Measurements from ENCODE around the gene CHRND. TPM values are rescaled to one million over a fixed set of nuclear protein-coding genes. Genes with fewer than 3 reads are reported as not detected.

The CHRND gene
- total and polyA plus RNA-seq, 12 donors, result 0.03 to 0.57 (median 0.17) TPM; not detected in 8

DNA sequence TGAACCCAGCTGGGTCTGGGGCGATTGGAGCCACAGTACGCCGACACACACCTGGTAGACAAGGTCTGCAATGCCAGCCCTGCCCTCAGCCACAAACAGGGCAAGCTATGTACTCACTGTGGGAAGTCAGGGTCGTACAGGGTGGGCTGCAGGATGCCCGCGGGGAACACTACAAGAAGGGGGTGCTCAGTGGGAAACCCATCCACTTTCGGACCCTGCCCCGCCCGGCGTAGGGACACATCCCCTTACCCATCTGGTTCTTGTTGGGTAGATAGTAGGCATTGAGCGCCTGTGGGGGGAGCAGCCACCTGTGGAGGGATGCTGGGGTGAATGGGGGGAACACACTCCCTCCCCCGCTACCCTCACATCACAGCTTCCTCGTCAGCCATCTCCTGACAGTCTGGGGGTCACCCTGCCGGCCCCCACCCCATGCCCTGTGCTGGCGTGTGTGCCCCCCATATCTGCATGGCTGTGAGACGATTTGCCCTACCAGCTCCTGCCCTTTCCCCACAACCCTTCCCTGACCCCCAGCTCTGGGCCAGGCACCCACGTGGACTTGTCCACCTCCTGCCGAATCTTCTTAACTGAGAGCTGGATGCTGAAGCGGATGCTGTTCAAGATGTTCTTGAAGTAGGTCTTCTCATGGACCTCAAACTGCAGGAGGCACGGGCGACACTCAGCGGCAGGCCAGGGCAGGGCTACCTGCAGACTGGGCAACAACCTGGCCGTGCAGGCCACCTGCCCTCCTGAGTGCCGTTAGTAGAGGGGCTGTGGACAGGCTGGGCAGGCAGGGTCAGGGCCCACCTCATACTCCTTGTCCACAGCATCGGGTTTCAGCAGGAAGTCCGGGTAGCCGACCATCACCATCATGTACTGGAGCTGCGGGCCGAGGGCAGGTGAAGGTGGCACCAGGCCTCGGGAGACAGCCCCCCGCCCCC is 43.4 kb upstream of the CHRND start:
- 91 to 93% methylated on average over 31 of the region's 31 CpGs for WGBS, 2 donors
- no peaks in the 10 kb centered on the region for H3K9me3 ChIP-seq
- H3K27me3 ChIP-seq, result peaks cover 18 to 88% (median 64%) of the 10 kb centered on the region in 7 donors
- H3K27ac ChIP-seq, result no peak overlapping the region
- peaks cover 0 to 18% (median 11%) of the 10 kb centered on the region in 9 donors for H3K4me1 ChIP-seq
- no peak for DNase-seq
- no peaks in the 10 kb centered on the region for H3K36me3 ChIP-seq
- intact Hi-C loops (cut with DNase I), result no loop called here
- TF ChIP-seq CTCF (IDR thresholded peaks at IDR 0.05), result no peak
- no peak for ATAC-seq
- H3K4me3 ChIP-seq, result no peak overlapping the region

DNA sequence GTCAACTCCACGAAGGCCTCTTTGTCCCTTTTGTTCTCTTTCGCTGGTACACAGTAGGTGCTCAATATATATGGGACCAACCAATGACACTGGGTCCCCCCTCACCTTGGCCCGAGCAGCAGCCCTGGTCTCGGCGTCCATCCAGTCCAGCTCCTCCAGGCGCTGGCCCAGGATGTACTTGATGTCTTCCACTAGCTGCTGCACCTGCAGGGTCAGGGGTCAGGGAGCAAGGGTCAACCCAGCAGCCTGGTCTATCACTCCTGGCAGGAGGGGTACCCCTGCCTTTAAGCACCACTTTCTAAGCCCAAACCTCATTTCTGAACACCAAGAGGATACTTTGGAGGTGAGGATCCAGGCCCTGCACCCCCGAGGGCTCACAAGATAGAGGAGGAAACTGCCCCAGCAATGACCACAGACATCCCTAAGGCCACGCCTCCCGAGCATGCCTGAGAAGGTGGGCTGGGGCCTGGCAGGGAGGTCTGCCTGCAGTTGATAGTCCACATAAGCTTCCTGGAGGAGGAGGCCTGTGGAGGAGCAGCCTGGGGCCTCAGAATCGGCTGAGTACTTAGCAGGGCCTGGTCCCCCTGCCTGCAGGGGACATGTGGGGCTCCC is 42.5 kb upstream of the CHRND start:
- intact Hi-C loops (cut with DNase I), result no loop called here
- no peak overlapping the region for H3K4me3 ChIP-seq
- WGBS, 2 donors, result 90 to 91% methylated on average over 10 of the region's 10 CpGs
- ATAC-seq, result no peak
- no peak for DNase-seq
- no peak for TF ChIP-seq CTCF (IDR thresholded peaks at IDR 0.05)
- H3K36me3 ChIP-seq, result no peaks in the 10 kb centered on the region
- H3K27ac ChIP-seq, result no peak overlapping the region
- no peaks in the 10 kb centered on the region for H3K9me3 ChIP-seq
- H3K27me3 ChIP-seq, result peaks cover 25 to 91% (median 70%) of the 10 kb centered on the region in 7 donors
- H3K4me1 ChIP-seq, result peaks cover 0 to 18% (median 11%) of the 10 kb centered on the region in 9 donors

DNA sequence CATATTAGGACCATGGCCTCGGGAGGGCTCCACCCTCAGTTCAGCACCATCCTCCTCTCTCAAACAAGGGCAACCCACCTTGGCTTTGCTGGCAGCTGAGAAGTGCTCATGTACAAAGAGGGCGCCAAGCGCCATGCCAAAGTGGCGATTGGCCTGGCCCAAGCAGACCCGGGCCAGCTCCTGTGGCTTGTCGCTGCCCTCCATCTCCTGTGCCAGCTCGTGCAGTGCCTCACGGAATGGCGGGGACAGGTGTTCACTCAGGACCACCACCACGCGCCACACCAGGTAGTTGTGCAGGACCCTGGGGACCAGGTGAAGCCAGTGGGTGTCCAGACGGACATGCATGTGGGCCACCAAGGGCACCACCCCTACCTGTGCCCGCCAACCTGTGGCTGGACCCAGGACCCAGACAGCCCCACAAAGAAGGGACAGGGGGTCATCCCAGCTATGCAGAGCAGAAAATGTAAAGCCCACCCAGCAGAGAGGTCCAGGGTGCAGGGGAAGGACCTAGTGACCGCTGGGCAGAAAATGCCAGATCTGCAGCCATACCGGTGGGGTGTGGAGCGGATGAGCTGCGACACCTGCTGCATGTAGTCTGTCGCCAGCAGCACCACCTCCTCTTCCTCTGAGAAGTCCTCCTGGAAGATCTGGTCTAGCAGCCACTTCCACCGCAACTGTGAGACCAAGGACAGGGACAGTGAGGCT is 41.9 kb upstream of the CHRND start:
- ATAC-seq, result no peak
- TF ChIP-seq CTCF (IDR thresholded peaks at IDR 0.05), result no peak
- Histone ChIP-seq H3K9me3 (no peaks in the 10 kb centered on the region), H3K27ac (no peak overlapping the region), H3K36me3 (no peaks in the 10 kb centered on the region), H3K4me3 (no peak overlapping the region), H3K27me3 (peaks cover 25 to 96% (median 73%) of the 10 kb centered on the region in 7 donors), H3K4me1 (peaks cover 0 to 18% (median 11%) of the 10 kb centered on the region in 9 donors)
- 93 to 94% methylated on average over 19 of the region's 19 CpGs for WGBS, 2 donors
- intact Hi-C loops (cut with DNase I), result no loop called here
- no peak for DNase-seq

Data from heart right ventricle (tissue), 16 donors.